WI38 (cell line): ENCODE data around the gene ZNF555.
"Not testable (repeated sequence)": the region's sequence is repeated elsewhere in the genome, so short reads cannot be mapped to it uniquely, and the experiment has no call there.

ENCODE experiments used
- H3K4me3 ChIP-seq: 2 replicates; pipeline ENCODE4 v1.5.1; 2011; ENCODE audit warnings: low read depth, mild to moderate bottlenecking, control low read depth, low read length
- TF ChIP-seq, protein P1 (sequence below): IDR thresholded peaks from 2 replicates; pipeline ENCODE4 v1.5.1; 2012; ENCODE audit warnings: low read depth, mild to moderate bottlenecking, control low read depth, low read length

The ZNF555 gene

GRCh38 chr19:2887391-2887914 lies 46.2 kb downstream of the ZNF555 start:
- no peak overlapping the region for H3K4me3 ChIP-seq

DNA sequence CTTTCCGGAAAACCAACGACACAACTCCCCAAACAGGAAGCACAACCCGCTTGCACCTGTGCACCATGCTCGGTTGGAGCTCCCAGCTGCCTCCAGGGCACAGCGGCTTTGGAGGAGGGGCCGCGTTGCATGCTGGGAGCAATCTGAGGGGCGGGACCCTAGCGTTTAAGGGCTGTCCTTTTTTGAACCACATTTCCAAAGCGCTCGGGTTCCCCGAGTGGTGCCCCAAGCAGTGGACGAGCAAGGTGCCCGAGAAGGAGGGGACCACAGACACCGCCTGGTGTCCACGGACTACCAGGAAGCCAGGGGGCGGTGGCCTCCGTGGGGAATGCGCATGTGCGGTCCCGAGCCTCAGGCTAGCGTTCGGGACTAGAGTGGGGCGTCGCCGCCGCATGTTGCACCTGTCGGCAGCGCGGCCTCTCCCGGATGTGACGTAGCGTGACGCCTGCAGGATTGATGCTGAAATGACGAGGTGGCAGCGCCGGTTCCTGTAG lies 47.5 kb downstream of the ZNF555 start:
- H3K4me3 ChIP-seq, result no peak overlapping the region

More at GRCh38 chr19:2887391-2887914, 46.2 kb downstream of the ZNF555 start:
- TF ChIP-seq, protein P1, sequence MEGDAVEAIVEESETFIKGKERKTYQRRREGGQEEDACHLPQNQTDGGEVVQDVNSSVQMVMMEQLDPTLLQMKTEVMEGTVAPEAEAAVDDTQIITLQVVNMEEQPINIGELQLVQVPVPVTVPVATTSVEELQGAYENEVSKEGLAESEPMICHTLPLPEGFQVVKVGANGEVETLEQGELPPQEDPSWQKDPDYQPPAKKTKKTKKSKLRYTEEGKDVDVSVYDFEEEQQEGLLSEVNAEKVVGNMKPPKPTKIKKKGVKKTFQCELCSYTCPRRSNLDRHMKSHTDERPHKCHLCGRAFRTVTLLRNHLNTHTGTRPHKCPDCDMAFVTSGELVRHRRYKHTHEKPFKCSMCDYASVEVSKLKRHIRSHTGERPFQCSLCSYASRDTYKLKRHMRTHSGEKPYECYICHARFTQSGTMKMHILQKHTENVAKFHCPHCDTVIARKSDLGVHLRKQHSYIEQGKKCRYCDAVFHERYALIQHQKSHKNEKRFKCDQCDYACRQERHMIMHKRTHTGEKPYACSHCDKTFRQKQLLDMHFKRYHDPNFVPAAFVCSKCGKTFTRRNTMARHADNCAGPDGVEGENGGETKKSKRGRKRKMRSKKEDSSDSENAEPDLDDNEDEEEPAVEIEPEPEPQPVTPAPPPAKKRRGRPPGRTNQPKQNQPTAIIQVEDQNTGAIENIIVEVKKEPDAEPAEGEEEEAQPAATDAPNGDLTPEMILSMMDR, result peak; percentile 46

DNA sequence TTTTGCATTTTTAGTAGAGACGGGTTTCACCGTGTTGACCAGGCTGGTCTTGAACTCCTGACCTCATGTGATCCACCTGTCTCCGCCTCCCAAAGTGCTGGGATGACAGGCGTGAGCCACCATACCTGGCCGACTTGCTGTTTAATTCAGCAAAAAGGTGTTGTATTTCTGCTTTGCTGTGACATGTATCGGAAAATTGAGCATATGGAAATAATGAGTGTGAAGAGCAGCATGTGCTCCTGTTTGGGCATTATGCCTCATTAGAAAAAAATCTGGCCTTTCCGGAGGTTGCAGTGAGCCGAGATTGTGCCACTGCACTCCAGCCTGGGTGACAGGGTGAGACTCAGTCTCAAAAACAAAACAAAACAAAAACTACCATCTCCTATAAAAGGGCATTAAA lies 49.3 kb downstream of the ZNF555 start:
- not testable (repeated sequence) for H3K4me3 ChIP-seq

More for the DNA sequence above, 47.5 kb downstream of the ZNF555 start:
- TF ChIP-seq, protein P1, result no peak

DNA sequence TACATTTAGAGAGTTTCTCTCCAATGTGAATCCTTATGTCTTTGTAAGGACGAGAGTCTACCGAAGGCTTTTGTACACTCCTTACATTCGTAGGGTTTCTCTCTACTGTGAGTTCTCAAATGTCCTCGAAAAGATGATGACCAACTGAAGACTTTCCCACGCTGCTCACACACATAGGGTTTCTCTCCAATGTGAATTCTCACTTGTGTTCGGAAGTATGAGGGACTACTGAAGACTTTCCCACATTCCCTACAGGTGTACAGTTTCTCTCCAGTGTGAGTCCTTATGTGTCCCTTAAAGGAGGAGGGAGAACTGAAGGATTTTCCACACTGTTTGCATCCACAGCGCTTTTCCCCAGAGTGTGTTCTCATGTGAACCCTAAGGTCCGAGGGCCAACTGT lies 55.4 kb downstream of the ZNF555 start:
- H3K4me3 ChIP-seq, result no peak overlapping the region
- TF ChIP-seq, protein P1, result no peak

DNA sequence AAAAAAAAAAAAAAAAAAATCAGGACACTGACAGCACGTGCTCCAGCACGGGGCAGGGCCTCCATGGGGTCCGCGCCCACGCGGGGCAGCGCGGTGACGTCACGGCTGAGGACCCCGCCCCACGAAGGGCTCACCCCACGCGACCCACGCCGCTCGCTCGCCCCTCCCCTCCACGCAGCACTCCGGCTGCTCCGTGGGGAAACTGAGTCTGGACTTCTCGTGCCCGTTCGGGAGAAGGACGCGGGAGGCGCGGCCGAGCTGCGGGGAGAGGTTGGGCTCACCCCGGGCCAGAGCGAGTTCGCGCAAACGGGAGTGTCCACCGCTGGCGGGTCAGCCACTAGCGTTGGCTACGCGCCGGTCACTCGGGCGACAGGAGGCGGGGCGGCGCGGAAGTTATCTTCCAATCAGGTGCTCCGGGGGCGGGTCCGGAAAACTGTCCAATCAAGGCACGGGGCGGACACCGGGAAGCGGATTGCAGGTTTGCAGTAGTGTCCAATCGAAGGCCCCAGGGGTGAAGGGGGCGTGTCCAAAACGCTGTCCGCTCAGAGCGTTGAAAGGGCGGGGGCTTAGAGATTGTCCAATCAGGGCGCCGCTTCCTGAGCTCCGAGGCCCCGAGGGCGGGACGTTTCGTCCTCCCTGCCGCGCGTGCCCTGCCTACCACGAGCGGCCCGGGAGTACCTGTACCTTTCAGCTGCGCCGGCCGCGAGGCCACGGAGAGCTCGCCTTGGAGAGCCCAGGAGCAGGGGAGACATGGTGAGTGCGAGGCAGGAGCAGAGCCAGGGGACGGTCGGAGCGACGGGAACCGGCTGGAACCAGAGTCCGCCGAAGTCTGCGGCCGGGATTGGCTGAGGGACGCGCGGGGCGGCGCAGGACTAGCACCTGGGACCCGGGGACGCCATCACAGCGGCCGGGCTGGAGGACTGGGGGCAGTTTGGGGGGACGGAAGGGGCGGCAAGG lies 59.3 kb downstream of the ZNF555 start, which contains the start of gene ZNF57:
ZNF57 (plus strand) TSS at position 633 of the 957 bp plus-strand sequence; CDS start at position 751, 118 bp downstream.
- TF ChIP-seq, protein P1, result no peak
- peak within 1 kb of the TSS; percentile 84 for H3K4me3 ChIP-seq

- TF ChIP-seq, protein P1, result no peak
- no peak overlapping the region for H3K4me3 ChIP-seq
Measured at GRCh38 chr19:2902590-2903218, 61.4 kb downstream of the ZNF555 start.

DNA sequence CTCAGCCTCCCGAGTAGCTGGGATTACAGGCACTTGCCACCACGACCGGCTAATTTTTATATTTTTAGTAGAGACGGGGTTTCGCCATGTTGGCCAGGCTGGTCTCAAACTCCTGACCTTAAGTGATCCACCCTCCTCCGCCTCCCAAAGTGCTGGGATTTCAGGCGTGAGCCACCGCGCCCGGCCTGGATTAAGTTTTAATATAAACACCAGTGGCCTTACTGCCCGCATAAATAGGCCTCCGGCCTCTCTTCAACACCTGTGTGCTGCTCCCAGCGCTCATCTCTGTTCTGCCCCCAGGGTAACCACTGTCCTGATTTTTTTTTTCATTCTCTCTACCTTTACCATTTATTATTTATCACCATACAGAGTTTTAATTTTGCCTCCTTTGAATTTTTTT lies 62.1 kb downstream of the ZNF555 start:
- H3K4me3 ChIP-seq, result not testable (repeated sequence)

GRCh38 chr19:2905918-2906519 lies 64.7 kb downstream of the ZNF555 start:
- no peak overlapping the region for H3K4me3 ChIP-seq
- TF ChIP-seq, protein P1, result no peak
